Measurements from ENCODE around the gene CCDC102B. TPM values are rescaled to one million over a fixed set of nuclear protein-coding genes. Genes with fewer than 3 reads are reported as not detected.

Gene CCDC102B
- total RNA-seq, 1 donor from 2014 or later, result 8.1 TPM

DNA sequence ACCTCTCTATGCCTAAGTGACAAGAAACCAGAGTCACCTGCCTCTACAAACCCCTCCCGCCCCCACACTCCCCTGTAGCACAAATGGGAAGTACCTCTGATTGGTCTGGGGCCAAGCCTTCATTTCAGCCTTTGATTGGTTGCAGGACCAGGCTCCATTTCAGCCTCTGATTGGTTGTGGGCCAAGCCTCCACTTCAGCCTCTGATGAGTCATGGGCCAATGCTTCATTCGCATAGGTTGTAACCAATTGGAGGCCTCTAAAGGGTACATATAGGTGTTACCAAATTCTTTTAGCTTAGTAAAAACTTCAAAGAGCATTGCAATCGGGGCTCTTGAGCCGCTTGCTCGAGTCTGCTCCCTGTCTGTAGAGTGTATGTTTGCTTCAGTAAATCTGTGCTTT lies 25.0 kb downstream of the CCDC102B start:
- Mint-ChIP-seq H3K36me3 (ENCODE audit: low read depth) (no peaks in the 10 kb centered on the region), H3K4me1 (ENCODE audit: low read depth) (peaks cover 9% of the 10 kb centered on the region), H3K27me3 (ENCODE audit: low read depth) (no peaks in the 10 kb centered on the region), H3K4me3 (ENCODE audit: unreplicated experiment) (no peak overlapping the region), H3K27ac (ENCODE audit: unreplicated experiment) (no peak overlapping the region), H3K9me3 (ENCODE audit: low read depth) (peaks cover 7% of the 10 kb centered on the region)
- no peak for TF ChIP-seq CTCF (IDR thresholded peaks at IDR 0.05)
- DNase-seq (ENCODE audit: low spot score), result no peak

DNA sequence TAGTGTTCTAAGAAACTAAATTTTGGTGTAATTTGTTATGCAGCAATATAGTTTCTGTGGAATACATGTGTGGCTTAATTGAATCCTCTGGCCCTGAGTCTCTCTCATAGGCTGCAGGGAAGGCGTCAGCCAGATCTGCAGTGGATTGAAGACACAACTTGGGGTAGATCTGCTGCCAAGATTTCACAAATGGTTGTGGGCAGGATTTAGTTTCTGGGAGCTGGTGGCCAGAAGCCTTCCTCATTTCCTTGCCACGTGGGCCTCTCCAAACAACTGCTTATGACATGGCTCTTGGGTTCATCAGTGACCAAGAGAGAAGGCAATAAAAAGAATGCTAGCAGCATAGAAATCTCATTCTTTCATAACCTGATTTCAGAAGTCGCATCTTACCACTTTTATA lies 28.2 kb downstream of the CCDC102B start:
- peaks cover 11% of the 10 kb centered on the region for H3K4me1 Mint-ChIP-seq (ENCODE audit: low read depth)
- H3K36me3 Mint-ChIP-seq (ENCODE audit: low read depth), result no peaks in the 10 kb centered on the region
- H3K4me3 Mint-ChIP-seq (ENCODE audit: unreplicated experiment), result no peak overlapping the region
- no peaks in the 10 kb centered on the region for H3K27me3 Mint-ChIP-seq (ENCODE audit: low read depth)
- H3K9me3 Mint-ChIP-seq (ENCODE audit: low read depth), result peaks cover 8% of the 10 kb centered on the region
- no peak overlapping the region for H3K27ac Mint-ChIP-seq (ENCODE audit: unreplicated experiment)
- no peak for DNase-seq (ENCODE audit: low spot score)
- no peak for TF ChIP-seq CTCF (IDR thresholded peaks at IDR 0.05)

- Mint-ChIP-seq H3K4me3 (ENCODE audit: unreplicated experiment) (no peak overlapping the region), H3K27me3 (ENCODE audit: low read depth) (no peaks in the 10 kb centered on the region), H3K27ac (ENCODE audit: unreplicated experiment) (no peak overlapping the region), H3K9me3 (ENCODE audit: low read depth) (peaks cover 8% of the 10 kb centered on the region), H3K4me1 (ENCODE audit: low read depth) (peaks cover 8% of the 10 kb centered on the region), H3K36me3 (ENCODE audit: low read depth) (no peaks in the 10 kb centered on the region)
- no peak for DNase-seq (ENCODE audit: low spot score)
- no peak for TF ChIP-seq CTCF (IDR thresholded peaks at IDR 0.05)
These were observed 32.6 kb downstream of the CCDC102B start for GRCh38 chr18:68830256-68831045.

DNA sequence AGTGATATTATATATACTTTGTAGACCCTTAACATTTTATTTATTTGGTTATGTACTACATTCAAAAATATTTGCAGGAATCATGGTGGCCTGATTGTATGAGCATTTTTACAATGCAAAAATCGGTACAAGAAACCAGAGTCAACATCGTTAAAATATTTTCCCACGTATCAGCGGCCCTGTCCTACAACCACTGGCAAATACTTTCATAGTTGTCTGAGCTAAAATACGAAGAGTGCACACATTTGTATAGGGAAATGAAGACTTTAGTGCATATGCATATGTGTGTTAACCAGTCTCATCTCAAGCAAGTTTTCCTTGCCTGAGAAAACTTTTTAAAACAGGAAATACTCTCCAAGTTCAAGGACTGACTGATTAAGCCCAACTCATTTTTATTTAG lies 35.9 kb downstream of the CCDC102B start:
- no peak for TF ChIP-seq CTCF (IDR thresholded peaks at IDR 0.05)
- no peak for DNase-seq (ENCODE audit: low spot score)
- no peak overlapping the region for H3K4me3 Mint-ChIP-seq (ENCODE audit: unreplicated experiment)

GRCh38 chr18:68837665-68838451 lies 40.0 kb downstream of the CCDC102B start:
- H3K27me3 Mint-ChIP-seq (ENCODE audit: low read depth), result no peaks in the 10 kb centered on the region
- no peaks in the 10 kb centered on the region for H3K36me3 Mint-ChIP-seq (ENCODE audit: low read depth)
- DNase-seq (ENCODE audit: low spot score), result no peak
- TF ChIP-seq CTCF (IDR thresholded peaks at IDR 0.05), result no peak
- no peak overlapping the region for H3K4me3 Mint-ChIP-seq (ENCODE audit: unreplicated experiment)
- peaks cover 3% of the 10 kb centered on the region for H3K9me3 Mint-ChIP-seq (ENCODE audit: low read depth)
- H3K27ac Mint-ChIP-seq (ENCODE audit: unreplicated experiment), result no peak overlapping the region
- H3K4me1 Mint-ChIP-seq (ENCODE audit: low read depth), result peaks cover 46% of the 10 kb centered on the region

More for the DNA sequence above, 35.9 kb downstream of the CCDC102B start:
- Mint-ChIP-seq H3K9me3 (ENCODE audit: low read depth) (peaks cover 3% of the 10 kb centered on the region), H3K36me3 (ENCODE audit: low read depth) (no peaks in the 10 kb centered on the region), H3K4me1 (ENCODE audit: low read depth) (peaks cover 24% of the 10 kb centered on the region), H3K27ac (ENCODE audit: unreplicated experiment) (no peak overlapping the region), H3K27me3 (ENCODE audit: low read depth) (no peaks in the 10 kb centered on the region)
